GM19328 (cell line): Measurements from ENCODE around the gene ZMIZ1.

Experiments used
- ATAC-seq: cut with Tn5 transposase; IDR thresholded peaks from one replicate; pipeline ENCODE4 v1.9.1; 2021; ENCODE audit warnings: mild to moderate bottlenecking, moderate library complexity; ENCODE audit not compliant: unreplicated experiment

Gene ZMIZ1

DNA sequence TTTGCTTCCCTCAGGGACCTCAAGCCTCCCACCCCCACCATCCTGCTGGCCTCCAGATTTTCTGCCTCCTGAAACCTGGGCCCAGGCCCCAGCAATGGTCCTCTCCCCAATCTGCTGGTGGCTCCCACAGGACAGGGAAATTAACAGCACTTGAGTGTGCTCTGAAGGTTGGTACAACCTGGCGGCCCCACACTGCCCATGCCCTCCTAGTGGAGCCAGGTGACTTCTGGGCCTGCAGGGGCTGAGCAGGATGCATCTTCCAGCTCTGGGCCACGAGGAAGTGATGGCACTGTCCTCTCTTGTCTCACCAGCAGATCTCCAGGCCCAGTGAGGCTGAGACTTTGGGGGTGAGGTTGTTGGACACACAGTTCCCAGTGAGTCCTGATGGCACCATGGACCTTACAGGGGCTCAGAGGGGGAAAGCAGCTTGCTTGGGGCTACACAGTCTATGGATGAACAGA lies 3.6 kb upstream of the ZMIZ1 start:
- ATAC-seq = no peak

DNA sequence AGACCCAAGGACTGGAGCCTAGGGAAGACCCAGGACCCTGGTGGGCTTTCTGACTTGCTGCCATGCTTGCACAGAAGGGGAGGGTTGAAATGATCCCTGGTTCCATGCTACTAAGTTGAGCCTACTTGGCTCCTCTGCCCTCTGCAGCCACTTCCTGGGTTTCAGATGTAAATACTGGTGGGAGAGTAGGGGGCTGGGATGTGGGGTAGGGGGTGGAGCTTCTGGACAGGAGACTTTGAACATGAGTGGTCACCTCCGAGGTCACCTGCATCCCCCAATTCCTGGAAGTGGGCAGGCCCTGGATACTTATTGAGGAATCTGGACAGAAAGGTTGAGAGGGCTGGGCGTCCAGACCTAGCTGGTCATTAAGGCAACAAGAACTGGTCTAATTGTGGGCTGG lies 2.9 kb upstream of the ZMIZ1 start:
- ATAC-seq = no peak

DNA sequence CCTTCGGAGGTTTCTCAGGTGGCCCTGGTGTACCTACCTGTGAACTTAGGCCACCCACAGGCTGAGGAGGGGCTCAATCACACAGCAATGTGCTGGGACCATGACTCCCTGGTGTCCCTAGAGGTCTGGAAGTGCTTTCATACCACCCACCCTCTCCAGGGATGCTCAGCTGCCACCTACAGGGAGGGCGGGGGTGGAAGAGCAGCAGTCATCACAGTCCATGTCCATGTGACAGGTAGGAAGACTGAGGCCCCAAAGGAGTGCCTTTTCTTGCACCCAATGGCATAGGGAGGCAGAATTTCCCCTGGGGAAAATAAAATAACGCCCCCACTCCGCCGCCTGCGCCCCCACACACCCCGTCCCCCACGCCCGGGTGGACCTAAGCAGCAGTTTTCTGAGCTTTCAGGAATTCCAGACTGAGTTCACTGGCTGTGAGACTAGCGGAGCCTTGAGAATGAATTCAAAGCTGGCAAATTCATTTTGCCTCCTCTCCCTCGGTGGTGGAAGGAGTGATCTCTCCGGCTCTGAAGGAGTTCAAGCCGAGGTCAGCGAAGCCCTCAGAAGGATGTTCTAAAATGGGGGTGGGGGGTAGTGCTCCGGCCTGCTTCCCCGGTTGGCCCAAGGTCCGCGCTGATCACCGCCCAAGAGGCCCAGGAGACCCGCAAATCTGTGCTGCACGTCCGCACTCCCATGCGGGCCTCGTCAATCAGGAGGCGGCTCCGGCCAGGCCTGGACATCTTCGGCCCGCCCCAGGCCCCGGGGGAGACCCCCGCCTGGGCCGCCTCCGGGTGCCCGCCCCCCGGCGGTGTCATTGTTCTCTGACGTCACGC lies 2.1 kb upstream of the ZMIZ1 start:
- no peak for ATAC-seq

DNA sequence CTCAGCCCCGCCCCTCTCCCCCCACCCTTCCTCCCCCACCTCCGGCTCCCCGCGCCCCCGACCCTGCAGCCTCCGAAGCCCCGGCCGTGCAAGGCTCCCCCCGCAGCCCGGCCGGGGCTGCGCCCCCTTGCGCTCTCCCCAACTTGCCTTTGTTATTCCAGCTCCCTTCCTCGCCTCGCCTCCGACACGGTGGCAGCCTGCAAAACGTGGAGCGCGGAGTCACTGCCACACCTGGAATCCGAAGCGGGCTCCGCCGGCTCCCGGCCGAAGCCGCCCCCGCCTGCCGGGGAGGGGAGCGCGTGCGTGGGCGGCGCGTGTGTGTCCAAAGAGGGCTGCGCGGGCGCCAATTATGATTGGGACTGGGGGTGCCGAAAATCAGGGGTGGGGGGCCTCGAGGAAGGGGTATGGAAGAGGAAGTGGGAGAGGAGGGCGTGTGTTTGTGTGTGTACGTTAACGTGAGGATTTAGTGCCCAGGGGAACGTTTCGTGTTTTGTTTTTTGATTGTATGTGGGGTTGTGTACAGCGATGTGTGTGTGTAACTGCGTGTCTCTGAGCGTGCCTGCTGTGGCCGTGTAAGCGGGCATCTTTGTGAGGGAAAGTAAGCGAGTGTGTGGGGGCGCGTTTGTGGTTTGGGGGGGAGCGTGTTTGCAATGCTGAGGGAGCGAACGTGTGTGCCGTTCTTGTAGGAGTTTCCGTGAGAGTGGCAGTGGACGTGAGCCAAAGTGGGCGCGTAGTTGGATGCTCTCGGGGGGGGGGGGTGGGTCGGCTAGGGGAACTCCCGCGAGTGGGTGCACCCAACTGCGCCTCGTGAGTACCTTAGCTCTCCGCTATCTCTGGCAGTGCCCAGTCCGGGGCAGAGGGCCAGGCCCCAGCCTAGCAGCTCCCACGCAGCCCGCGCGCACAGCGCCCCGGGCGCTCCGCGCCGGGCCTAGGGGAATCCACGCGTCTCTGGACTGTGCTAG lies 1.2 kb upstream of the ZMIZ1 start:
- ATAC-seq = no peak

DNA sequence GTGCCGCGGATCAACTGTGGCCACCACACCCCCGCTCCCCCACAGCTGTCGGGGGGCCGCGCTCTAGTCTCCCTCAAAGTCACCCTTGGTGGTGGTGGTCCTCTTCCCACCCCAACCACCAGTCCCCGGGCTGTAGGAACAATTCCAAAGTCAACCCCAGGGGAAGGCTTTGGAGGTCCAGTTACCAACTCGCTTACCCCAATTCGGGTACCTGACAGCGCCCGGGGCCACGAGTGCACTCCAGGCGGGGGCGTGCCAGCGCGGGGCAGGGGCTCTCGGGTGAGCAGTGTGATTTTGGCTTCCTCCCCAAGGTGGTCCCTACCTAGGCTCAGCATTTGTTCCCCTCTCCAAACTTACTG lies 584 bp upstream of the ZMIZ1 start:
- no peak for ATAC-seq

DNA sequence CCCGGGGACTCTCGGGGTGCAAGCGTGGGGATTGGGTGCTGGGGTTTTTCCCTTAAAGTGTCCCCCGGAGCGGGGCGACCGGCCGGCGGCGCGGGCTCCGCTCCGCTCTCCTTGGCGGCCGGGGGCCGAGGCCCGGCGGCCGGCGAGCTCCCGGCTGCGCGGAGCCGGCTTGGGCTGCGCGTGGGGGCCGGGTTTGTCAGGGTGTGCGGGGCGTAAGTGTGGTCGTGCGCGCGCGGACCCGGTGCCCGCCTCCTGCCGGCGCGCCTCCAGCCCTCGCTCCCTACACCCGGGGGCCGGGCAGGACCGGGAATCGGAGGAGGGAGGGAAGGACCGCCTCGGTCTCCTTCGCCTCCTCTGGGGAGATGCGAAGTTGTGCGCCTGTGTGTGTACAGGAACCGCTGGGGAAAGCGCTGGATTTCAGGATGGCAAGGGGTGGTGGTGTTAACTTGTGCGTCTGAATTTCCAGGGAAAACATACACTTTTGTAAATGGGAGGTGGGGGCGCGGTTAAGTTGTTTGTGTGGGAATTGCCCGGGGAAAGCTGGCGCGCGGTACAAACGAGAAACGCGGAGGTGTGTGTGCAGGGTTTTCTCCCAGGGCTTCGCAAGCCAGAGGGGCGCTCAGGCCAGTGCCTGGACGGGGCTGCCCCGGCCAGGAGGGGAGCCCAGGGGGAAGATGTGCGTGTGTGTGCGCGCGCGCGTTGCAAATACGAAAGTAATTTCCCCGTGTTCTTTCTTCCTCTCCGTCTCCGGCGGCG lies 737 bp downstream of the ZMIZ1 start:
- ATAC-seq = peak; percentile 9

DNA sequence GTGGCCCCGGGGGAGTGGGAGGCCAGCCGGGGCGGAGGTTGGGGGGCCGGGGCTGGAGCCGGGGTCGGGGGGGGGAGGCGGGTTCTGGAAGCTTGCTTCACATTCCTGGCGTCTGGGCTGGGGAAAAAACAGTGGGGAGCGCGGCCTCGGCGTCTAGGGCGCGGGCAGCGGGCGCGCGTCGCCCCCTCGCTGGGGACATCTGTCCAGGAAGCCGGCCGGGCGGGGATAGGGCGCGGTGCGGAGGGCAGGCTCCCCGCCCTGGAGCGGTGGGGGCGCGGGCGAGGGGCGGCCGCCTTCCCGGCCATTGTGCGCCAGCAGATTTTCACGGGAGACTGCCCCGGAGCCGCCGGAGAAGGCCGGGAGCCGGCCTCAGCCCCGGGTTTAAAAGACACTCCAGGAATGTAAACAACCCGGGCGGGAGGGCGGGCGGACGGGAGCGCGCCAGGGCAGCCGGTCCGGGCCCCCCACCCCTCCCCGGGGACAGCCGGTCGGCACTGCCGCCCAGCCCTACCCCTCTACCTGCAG lies 1.4 kb downstream of the ZMIZ1 start:
- no peak for ATAC-seq

DNA sequence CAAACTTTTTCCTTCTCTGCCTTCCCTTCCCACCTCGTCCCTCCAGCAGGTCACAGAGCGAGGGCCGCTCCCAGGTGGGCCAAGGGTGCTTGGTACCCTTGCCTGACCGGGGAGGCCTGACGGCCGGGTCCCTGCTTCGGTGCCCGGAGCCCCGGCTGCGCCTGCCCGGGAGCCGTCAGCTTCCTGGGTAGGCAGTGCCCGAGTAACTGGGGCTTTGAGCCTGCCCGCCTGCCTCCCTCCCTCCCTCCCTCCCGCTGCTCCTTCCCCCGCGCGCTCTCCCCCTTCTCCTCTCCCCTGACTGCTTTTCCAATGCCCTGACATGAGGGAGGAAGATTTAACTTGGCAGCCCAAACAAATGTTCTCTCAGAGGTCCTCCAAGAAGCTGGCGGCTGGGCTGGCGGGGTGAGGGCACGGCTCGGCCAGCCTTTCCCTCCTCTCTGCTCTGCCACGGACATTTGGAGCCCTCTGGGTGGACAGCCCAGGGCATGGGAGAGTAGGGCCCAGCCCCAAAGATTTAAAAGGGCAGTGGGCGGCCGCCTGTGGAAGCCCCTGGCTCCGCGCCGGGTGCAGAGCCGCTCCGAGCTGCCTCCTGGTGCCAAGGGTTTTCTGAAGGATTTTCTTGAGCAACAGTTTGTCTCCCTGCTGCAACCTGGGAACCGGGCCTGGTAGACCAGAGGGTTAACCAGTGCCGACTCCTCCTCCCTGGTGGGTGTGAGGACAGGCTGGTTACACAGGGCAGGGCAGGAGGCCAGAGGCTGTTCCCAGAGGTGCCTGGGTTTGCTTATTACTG lies 2.0 kb downstream of the ZMIZ1 start:
- ATAC-seq = no peak

DNA sequence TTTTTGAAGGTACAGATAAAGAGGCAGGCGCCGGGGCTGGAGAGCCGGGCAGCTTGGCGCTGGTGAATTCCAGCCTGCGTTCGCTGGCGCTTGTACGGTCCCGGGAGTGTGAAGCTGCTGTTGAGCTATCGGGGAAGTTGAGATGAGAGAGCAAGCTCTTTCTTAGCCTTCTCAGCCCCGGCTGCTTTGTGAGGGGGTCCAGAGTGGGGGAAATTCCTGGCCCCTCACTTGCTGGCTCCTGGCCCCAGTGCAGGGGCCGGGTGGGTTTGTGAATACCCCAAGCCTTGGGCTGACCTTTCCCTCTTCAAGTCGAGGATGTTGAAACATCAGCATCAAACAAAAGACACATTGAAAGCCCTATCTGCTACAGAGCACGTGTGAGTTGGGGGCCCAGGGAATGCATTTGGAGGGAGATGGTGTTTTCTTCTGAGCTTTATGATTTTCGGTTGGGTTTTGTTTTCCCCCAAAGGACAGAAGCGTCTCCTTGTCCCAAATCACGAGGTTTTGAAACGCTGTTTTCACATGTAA lies 2.7 kb downstream of the ZMIZ1 start:
- ATAC-seq = no peak

DNA sequence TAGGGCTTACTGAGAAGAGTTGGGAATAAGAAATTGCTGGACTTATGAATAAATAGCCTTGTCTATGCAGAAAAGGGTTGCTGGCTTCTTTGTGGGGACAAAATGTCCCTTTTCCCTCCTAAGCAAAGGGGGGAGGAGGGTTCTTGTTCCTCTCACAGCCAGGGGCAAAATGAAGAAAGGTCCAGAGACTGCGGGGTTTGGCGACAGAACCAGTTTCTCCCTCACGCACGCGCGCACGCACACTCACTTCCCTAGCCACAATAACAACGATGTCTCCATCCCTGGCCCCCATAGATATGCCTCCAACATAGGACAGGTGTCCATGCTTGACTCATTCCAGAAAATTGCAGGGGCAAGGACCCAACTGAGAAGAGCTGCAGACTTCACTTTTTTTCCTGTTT lies 3.3 kb downstream of the ZMIZ1 start:
- no peak for ATAC-seq

DNA sequence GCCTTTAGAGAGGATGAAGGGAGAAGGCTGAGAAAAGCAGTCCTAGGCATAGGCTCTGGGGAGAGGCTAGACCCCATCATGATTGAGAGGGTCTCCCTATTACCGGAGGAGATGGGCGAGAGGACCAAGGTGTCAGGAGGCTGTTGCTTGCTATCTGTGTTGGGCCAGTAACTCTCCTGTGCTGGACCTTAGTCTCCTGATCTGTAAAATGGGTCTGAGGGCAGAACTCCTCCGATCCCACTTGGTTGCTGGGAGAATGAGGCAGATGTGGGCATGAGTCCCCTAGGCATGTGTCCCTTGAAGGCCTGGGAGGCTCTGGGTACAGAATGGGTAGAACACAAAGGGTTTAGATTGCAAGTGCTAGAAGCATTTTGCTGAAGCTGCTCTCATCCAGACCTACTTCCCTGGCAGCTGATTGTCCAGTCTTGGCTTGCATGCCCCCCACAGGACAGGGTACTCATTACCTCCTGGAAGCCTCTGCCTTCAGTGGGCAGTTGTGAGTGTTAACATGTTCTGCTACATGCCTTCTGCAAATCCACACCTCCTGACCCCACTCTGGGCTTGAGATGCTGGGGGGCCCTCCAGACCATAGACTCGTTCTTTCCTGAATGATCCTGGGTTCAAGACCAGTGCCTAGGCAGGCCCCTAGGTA lies 4.4 kb downstream of the ZMIZ1 start:
- ATAC-seq = no peak

DNA sequence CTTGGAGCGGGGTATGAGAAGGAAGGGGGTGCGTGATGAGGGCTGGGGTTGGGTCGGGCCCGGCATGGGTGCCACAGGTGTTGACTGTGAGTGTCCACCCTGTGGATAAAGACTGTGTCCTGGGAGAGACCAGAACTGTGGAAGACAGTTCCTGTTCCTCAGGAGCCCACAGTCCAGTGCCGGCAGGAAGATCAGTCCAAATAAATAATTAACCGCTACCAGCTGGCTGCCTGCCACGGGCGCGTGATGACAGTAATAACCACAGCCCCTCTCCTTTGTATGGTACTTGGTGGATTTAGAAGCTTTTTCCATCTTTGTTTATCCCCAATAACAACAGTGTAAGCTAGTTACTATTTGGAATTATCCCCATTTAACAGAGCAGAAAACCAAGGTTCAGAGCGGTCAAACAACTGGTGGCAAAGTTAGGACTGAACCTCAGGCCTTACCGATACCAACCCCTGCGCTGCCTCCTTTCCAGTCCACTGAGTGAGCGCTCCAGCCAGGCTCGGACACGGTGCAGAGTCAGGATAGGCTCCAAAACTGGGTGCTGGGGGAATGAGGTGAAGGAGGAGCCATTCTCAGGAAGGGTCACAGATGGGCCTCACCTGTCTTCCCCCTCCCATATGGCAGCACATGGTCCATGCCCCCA lies 5.1 kb downstream of the ZMIZ1 start:
- no peak for ATAC-seq

DNA sequence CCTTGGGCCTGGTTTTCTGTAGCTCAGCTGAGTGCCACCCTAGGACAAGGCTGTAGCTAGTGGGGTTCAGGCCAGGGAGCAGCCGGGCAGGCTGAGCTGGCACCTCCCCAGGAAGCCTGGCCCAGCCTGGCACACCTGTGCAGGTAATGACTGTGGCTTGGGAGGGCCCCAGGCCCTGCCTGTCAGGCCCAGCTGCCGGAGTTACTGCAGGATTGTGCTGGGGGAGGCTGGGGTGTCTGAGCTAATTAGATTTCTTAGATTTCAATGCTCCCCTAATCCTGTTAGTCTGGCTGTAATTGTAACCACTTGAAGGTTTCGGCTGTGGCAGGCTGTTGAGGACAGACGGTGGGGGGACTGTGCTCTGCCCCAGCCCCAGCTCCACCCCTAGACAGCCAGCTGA lies 6.0 kb downstream of the ZMIZ1 start:
- ATAC-seq = no peak

DNA sequence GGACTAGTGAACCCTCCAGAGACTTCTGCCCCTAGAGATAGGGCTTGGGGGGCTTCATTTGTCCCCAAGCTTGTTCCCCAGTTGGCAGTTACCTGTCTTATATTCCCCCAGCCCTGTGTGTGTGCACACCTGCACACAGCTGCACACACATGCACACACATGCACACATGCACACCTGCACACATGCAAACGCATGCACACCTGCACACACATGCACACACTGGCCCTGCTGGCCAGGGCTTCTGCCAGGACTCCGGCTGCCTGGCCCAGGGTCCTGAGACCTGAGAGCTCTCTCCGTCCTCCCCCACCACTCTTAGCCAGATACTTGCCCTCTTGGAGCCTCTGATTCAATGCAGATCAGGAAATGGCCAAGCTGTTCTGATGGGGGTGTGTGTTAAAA lies 6.7 kb downstream of the ZMIZ1 start:
- ATAC-seq = no peak

DNA sequence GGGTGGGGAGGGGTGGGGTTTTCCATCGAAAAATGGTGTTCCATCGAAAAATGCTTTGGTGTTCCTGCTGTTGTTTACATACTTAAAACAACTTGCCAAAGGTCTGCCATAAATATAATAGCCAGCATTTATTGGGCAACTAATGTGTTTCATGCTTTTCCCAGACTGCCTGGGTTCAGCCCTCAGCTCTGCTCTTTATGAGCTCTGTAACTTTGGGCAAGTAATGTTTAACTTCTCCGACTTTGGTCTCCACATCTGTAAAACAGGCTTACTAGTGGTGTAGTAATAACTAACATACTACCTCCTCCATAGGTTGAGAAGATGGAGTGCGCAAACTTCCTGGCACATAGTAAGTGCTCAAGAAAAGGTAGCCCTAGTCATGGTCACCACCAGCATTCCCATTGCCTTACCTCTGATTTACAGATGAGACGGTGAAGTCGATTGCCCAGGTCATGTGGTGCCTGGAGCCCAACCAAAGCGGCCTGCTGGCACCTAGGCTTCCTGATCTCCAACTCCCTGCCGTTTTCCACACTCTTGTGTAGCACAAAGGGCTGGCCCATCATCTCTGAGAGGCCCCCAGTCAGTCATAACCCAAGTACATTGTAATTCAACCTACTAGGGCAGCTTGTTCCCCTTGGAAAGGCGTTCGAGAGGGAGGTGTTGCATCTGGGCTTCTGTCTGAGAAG lies 8.9 kb downstream of the ZMIZ1 start:
- no peak for ATAC-seq

DNA sequence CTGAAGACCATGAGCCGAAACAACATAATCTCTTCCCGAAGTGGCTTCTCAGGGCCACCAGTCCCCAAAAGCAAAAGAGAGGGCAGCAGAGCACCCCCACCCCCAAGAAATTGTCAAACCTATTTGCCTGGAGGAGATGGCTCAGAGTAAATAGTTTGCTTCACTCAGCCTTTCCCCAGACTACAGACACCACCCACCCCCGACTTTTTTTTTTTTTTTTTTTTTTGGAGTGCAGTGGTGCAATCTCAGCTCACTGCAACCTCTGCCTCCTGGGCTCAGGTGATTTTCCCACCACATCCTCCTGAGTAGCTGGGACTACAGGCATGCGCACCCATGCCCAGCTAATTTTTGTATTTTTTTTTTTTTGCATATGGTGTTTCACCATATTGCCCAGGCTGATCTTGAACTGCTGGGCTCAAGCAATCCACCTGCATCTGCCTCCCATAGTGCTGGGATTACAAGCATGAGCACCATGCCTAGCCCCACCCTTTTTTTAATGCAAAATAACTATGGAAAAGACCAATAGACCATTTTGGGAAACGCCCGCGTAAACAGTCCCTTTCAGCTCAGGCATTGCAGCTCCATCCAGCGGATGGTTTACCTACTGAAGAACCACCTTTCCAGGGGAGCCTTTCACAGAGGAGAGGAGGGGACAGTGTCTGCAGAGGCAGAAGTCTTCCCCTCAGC lies 9.7 kb downstream of the ZMIZ1 start:
- no peak for ATAC-seq

DNA sequence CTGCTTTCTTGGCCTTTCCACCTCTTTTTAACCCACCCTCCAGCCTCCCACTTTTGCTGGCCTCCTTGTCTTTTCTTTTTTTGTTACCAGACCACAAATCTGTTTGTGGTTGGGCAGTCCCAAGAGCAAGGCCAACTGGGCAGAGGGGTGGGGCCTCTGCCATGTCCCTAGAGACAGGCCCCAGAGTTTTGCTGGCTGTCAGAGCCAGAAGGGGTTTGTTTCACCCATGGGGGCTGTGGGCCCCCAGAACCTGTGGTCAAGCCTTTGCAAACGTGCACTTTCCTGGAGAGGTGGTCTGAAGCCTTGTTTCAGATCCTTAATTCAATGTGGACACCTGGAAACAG lies 10.3 kb downstream of the ZMIZ1 start:
- ATAC-seq = no peak
